Skeletal muscle cell (primary cell): Measurements from ENCODE around the gene SLC5A11.
"Not testable (repeated sequence)": the region's sequence is repeated elsewhere in the genome, so short reads cannot be mapped to it uniquely, and the experiment has no call there.

Experiments
- DNase-seq: peaks from one replicate; pipeline ENCODE4 v3.0.0-alpha.2; 2010; ENCODE audit warnings: low read depth
- H3K4me3 ChIP-seq: 2 replicates; pipeline ENCODE4 v1.5.1; 2011; ENCODE audit warnings: low read depth, mild to moderate bottlenecking, control low read depth, low read length, moderate library complexity

The SLC5A11 gene

GRCh38 chr16:24854607-24855171, 8.9 kb downstream of the SLC5A11 start:
- H3K4me3 ChIP-seq, result no peak overlapping the region
- DNase-seq, result no peak

GRCh38 chr16:24855678-24856077, 9.9 kb downstream of the SLC5A11 start:
- H3K4me3 ChIP-seq, result no peak overlapping the region
- no peak for DNase-seq

DNA sequence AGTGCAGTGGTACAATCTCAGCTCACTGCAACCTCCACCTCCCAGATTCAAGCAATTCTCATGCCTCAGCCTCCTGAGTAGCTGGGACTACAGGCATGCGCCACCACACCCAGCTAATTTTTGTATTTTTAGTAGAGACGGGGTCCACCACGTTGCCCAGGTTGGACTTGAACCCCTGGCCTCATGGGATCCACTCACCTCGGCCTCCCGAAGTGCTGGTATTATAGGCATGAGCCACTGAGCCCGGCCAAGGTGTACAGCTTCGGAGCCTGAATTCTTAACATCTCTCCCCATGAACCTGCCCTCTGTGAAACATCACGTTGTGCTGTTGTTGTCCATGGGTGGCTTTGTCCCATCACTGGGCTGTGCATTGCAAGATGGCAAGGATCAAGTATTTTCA, 11.1 kb downstream of the SLC5A11 start:
- H3K4me3 ChIP-seq, DNase-seq: not testable (repeated sequence)

- DNase-seq, result no peak
- no peak overlapping the region for H3K4me3 ChIP-seq
These were observed 12.7 kb downstream of the SLC5A11 start for GRCh38 chr16:24858219-24859041.

DNA sequence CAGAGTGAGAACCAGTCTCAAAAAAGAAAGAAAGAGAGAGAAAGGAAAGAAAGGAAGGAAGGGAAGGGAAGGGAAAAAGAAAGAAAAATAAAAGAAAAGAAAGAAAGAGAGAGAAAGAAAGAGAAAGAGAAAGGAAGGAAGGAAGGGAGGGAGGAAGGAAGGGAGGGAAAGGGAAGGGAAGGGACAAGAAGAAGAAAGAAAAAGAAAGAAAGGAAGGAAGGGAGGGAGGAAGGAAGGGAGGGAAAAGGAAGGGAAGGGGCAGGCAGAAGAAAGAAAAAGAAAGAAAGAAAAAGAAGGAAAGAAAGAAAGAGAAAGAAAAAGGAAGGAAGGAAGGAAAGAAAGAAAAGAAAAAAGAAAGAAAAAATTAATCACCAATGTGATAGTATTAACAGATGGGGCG, 15.7 kb downstream of the SLC5A11 start:
- no peak overlapping the region for H3K4me3 ChIP-seq
- no peak for DNase-seq

GRCh38 chr16:24863582-24864437, 18.0 kb downstream of the SLC5A11 start:
- no peak for DNase-seq
- H3K4me3 ChIP-seq, result no peak overlapping the region

DNA sequence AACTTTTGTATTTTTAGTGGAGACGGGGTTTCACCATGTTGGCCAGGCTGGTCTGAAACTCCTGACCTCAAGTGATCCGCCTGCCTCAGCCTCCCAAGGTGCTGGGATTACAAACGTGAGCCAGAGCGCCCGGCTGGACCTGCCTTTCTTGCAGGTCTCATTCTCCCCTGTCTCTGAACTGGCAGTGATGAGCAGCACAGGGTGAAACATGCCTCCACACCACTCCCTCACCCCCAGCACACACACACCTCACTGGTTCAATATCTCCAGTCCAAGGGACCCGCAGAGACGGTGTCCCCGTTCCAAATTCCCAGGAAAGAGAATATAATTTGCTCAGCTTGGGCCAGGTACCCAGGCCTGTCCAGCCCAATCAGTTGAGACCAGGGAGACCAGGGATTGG, 23.3 kb downstream of the SLC5A11 start:
- H3K4me3 ChIP-seq, result no peak overlapping the region
- DNase-seq, result no peak

DNA sequence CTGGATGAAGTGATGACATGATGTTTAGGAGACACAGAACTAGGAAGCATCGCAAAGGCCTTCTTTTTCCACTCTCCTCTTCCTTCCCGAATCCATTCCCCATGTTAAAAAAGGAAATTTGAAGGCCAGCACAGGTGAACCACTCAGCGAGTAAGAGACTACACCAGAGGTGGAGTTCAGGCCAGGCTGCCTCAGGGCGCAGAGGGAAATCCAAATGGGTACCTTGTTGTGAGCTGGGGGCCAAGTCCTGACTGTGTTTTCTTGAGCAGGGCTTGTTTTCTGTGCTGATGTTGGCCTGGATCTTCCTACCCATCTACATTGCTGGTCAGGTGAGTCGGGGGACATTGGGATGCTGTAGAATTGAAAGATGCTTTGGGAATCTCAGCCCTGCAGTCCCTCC, 26.1 kb downstream of the SLC5A11 start:
- no peak overlapping the region for H3K4me3 ChIP-seq
- no peak for DNase-seq

DNA sequence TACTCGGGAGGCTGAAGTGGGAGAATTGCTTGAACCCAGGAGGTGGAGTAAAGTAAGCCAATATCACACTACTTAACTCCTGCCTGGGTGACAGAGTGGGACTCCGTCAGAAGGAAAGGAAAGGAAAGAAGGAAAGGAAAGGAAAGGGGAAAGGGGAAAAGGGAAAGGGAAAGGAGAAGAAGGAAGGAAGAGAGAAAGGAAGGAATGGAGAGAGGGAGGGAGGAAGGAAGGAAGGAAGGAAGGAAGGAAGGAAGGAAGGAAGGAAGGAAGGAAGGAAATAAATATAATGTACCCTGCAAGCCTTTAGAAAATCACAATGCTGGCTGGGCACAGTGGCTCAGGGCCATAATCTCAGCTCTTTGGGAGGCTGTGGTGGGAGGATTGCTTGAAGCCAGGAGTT, 27.3 kb downstream of the SLC5A11 start:
- no peak overlapping the region for H3K4me3 ChIP-seq
- no peak for DNase-seq

DNA sequence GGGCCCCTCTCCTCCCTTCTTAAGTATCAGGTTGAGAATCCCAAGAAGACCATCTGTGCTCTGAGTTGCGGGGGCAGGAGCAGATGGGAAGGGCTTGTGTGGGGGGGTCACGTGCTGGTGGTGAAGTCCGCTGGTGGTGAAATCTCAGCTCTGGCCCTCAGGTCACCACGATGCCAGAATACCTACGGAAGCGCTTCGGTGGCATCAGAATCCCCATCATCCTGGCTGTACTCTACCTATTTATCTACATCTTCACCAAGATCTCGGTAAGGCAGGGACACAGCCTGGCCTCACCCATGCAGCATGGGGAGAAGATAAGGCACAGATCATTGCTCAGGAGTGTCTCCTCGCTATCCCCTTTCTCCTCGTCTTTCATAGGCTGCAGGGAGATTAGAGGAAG, 29.7 kb downstream of the SLC5A11 start:
- H3K4me3 ChIP-seq, result no peak overlapping the region
- DNase-seq, result no peak

DNA sequence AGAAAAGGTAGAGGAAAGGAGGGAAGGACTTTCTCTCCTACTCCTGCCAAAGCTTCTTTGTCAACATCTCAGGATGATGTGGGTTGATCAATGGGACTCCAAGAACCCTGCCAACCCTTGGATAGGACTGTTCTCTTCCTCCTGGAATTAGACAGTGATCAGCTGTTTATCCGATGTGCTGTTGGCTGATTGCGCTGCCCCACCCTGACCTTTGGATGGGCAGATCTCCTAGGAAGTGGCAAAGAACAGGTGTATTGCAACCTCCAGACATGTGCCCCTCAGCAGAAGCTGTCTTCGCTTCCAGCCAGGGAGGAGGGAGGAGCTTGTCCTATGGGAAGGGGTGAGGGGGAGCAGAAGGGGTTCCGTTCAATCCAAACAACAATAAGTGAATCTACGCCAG, 30.5 kb downstream of the SLC5A11 start:
- DNase-seq, result no peak
- no peak overlapping the region for H3K4me3 ChIP-seq

GRCh38 chr16:24879684-24880083, 33.9 kb downstream of the SLC5A11 start:
- DNase-seq, result no peak
- H3K4me3 ChIP-seq, result no peak overlapping the region

- no peak overlapping the region for H3K4me3 ChIP-seq
- DNase-seq, result no peak
These were observed 38.0 kb downstream of the SLC5A11 start for GRCh38 chr16:24883714-24884151.

- no peak overlapping the region for H3K4me3 ChIP-seq
- DNase-seq, result no peak
These were observed 41.7 kb downstream of the SLC5A11 start for GRCh38 chr16:24887472-24887871.

DNA sequence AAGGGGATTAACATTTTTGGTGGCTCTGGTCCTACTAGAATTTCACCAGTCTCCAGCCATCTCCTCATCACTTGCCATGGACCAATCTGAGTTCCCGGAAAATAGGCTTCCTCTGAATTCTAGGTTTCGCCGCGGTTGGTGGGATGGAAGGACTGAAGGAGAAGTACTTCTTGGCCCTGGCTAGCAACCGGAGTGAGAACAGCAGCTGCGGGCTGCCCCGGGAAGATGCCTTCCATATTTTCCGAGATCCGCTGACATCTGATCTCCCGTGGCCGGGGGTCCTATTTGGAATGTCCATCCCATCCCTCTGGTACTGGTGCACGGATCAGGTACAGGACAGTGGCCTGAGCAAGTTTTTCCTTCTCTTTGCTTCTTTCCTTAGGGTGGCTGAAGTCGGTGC, 45.0 kb downstream of the SLC5A11 start:
- no peak overlapping the region for H3K4me3 ChIP-seq
- no peak for DNase-seq

GRCh38 chr16:24896439-24896838, 50.7 kb downstream of the SLC5A11 start:
- no peak for DNase-seq
- H3K4me3 ChIP-seq, result no peak overlapping the region

DNA sequence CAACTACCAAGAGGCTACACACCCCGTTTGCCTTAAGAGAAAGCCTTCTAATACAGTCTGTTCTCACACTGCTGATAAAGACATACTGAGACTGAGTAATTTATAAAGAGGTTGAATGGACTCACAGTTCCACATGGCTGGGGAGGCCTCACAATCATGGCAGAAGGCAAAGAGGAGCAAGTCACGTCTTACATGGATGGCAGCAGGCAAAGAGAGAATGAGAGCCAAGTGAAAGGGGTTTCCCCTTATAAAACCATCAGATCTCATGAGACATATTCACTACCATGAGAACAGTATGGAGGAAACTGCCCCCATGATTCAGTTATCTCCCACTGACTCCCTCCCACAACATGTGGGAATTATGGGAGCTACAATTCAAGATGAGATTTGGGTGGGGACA, 51.8 kb downstream of the SLC5A11 start:
- DNase-seq, H3K4me3 ChIP-seq: not testable (repeated sequence)

GRCh38 chr16:24900230-24900629, 54.5 kb downstream of the SLC5A11 start:
- no peak overlapping the region for H3K4me3 ChIP-seq
- DNase-seq, result no peak

DNA sequence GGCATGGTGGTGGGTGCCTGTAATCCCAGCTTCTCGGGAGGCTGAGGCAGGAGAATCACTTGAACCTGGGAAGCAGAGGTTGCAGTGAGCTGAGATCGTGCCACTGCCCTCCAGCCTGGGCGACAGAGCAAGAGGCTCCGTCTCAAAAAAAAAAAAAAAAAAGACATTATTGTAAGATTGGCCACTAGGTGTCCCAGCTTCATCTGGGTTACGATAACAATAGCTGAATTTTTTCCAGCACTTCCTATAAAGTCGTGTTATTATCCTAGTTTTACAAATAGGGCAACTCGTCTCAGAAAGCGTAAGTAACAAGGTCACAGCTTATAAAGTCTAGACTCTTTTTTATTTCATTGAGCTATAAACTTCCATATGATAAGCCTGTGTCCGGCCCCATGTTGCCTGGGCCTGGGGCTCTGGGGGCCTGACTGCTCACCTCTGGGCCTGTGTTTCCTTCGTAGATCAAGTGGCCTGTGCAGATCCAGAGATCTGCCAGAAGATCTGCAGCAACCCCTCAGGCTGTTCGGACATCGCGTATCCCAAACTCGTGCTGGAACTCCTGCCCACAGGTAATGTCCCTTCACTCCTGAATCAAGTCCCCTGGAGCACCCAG, 60.5 kb downstream of the SLC5A11 start:
- no peak overlapping the region for H3K4me3 ChIP-seq
- peak; percentile 8 for DNase-seq

GRCh38 chr16:24906901-24907300, 61.1 kb downstream of the SLC5A11 start:
- H3K4me3 ChIP-seq, result no peak overlapping the region
- DNase-seq, result no peak
